HepG2 (cell line): ENCODE results near the gene ATG4B. TPM values are rescaled to one million over a fixed set of nuclear protein-coding genes. Genes with fewer than 3 reads are reported as not detected.
A peak's percentile ranks its signal among the peaks of the same experiment; 100 is the strongest.

ENCODE experiments used
- ARNTL ChIP-seq: sonication (generic); formaldehyde crosslinking; IDR thresholded peaks from 2 replicates; pipeline ENCODE4 v1.4.0; 2020; ENCODE audit warnings: mild to moderate bottlenecking, missing genetic modification reagents
- ERF ChIP-seq: IDR thresholded peaks from 2 replicates; pipeline ENCODE4 v1.6.1; 2018; ENCODE audit warnings: missing biosample characterization, missing genetic modification reagents
- HCFC1 ChIP-seq: fragments of 150-350 bp; IDR thresholded peaks from 2 replicates; pipeline ENCODE4 v1.6.1; 2014; ENCODE audit warnings: low read depth, low read length
- IRX3 ChIP-seq: sonication (generic); formaldehyde crosslinking; IDR thresholded peaks from 2 replicates; pipeline ENCODE4 v1.8.1; 2023; ENCODE audit warnings: mild to moderate bottlenecking, low read depth, missing genetic modification reagents, borderline replicate concordance
- MED1 ChIP-seq: sonication (generic); formaldehyde crosslinking; IDR thresholded peaks from 2 replicates; pipeline ENCODE4 v1.4.0; 2020; ENCODE audit warnings: missing genetic modification reagents
- MTF1 ChIP-seq: sonication (generic); formaldehyde crosslinking; IDR thresholded peaks from 2 replicates; pipeline ENCODE4 v1.5.0; 2020; ENCODE audit warnings: missing genetic modification reagents
- NRL ChIP-seq: sonication (generic); formaldehyde crosslinking; IDR thresholded peaks from 2 replicates; pipeline ENCODE4 v1.5.0; 2020; ENCODE audit warnings: missing genetic modification reagents, mild to moderate bottlenecking, moderate library complexity, borderline replicate concordance
- PHF8 ChIP-seq: sonication (generic); formaldehyde crosslinking; IDR thresholded peaks from 2 replicates; pipeline ENCODE4 v1.5.0; 2020; ENCODE audit warnings: missing genetic modification reagents
- TCF7L2 ChIP-seq: IDR thresholded peaks from 2 replicates; pipeline ENCODE4 v1.6.1; 2011; ENCODE audit warnings: mild to moderate bottlenecking, low read depth, low read length, moderate library complexity
- ZNF414 ChIP-seq: sonication (generic); formaldehyde crosslinking; IDR thresholded peaks from 2 replicates; pipeline ENCODE4 v1.5.0; 2020; ENCODE audit warnings: missing genetic modification reagents
- ZNF468 ChIP-seq: sonication (generic); formaldehyde crosslinking; IDR thresholded peaks from 2 replicates; pipeline ENCODE4 v1.8.0; 2022; ENCODE audit warnings: mild to moderate bottlenecking, moderate library complexity, missing genetic modification reagents
- ZNF674 ChIP-seq: sonication (generic); formaldehyde crosslinking; IDR thresholded peaks from 2 replicates; pipeline ENCODE4 v1.5.0; 2020; ENCODE audit warnings: low read depth, mild to moderate bottlenecking, missing genetic modification reagents
- ZNF841 ChIP-seq: sonication (generic); formaldehyde crosslinking; IDR thresholded peaks from 2 replicates; pipeline ENCODE4 v1.8.1; 2023; ENCODE audit warnings: missing genetic modification reagents, borderline replicate concordance
- ZNF883 ChIP-seq: sonication (generic); formaldehyde crosslinking; IDR thresholded peaks from 2 replicates; pipeline ENCODE4 v1.5.1; 2020; ENCODE audit warnings: mild to moderate bottlenecking, missing genetic modification reagents; ENCODE audit errors: not compliant biosample characterization
- polyA plus RNA-seq, 8 experiments: library from polyadenylated mRNA; depleted of rRNA in 3 of 8; stranded (reverse) in 7 of 8; unstranded in 1 of 8; fragments of >200 nt; fragmentation: Illumina TruSeq in 4 of 8; extraction: Trizol in 4 of 8; gene quantifications; 2 replicates each; pipeline versions ENCODE4 v1.2.1 to v1.2.3, GENCODE V29; 2011 to 2016; ENCODE audit warnings: low read depth in 4 of 8, missing spikeins in 1 of 8, mixed read lengths in 1 of 8; ENCODE audit not compliant: insufficient read depth in 1 of 8
- total RNA-seq, 5 experiments: library from RNA; depleted of rRNA; stranded (reverse); fragments of >200 nt; fragmentation: Illumina TruSeq; extraction: Trizol; gene quantifications; 2 replicates each; pipeline ENCODE4 v1.2.3, GENCODE V29; 2016; ENCODE audit warnings: low read depth in 1 of 5
- TF ChIP-seq, protein P1 (sequence below): sonication (generic); formaldehyde crosslinking; IDR thresholded peaks from 2 replicates; pipeline ENCODE4 v1.5.0; 2020; ENCODE audit warnings: missing genetic modification reagents
- TF ChIP-seq, protein P2 (sequence below), 2 experiments: fragments of 450-650 bp in 1 of 2; sonication (generic) in 1 of 2; formaldehyde crosslinking in 1 of 2; IDR thresholded peaks; 2 replicates each; pipeline versions ENCODE4 v1.6.1 to v1.8.0; 2016 to 2022; ENCODE audit warnings: antibody characterized with exemption in 1 of 2, mild to moderate bottlenecking in 1 of 2, missing genetic modification reagents in 1 of 2

Gene ATG4B
- total and polyA plus RNA-seq, 2 of the 13 experiments (the other 11 are each of a cell fraction or from before 2014, with no cell fraction given) = 95.5 to 239 TPM

- TF ChIP-seq, protein P1, sequence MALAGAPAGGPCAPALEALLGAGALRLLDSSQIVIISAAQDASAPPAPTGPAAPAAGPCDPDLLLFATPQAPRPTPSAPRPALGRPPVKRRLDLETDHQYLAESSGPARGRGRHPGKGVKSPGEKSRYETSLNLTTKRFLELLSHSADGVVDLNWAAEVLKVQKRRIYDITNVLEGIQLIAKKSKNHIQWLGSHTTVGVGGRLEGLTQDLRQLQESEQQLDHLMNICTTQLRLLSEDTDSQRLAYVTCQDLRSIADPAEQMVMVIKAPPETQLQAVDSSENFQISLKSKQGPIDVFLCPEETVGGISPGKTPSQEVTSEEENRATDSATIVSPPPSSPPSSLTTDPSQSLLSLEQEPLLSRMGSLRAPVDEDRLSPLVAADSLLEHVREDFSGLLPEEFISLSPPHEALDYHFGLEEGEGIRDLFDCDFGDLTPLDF (CRISPR knock-in tag) = peak; percentile 8; the same call in 1 of the 2 replicates
- TF ChIP-seq TCF7L2 (no peak), IRX3 (CRISPR knock-in tag) (peak; percentile 52), MTF1 (no peak), ARNTL (no peak; the same call in 1 of the 2 replicates), HCFC1 (no peak), ZNF468 (CRISPR knock-in tag) (0 out of 2 replicates have a peak, but pooled peaks have one; percentile 0), NRL (peak; percentile 45; the same call in 1 of the 2 replicates), ZNF674 (CRISPR knock-in tag) (peak; percentile 62; the same call in 1 of the 2 replicates), ERF (CRISPR knock-in tag) (0 out of 2 replicates have a peak, but pooled peaks have one; percentile 26), MED1 (CRISPR knock-in tag) (no peak), ZNF883 (peak; percentile 87), ZNF414 (CRISPR knock-in tag) (no peak), PHF8 (peak; percentile 68), ZNF841 (CRISPR knock-in tag) (no peak)
- TF ChIP-seq, protein P2, sequence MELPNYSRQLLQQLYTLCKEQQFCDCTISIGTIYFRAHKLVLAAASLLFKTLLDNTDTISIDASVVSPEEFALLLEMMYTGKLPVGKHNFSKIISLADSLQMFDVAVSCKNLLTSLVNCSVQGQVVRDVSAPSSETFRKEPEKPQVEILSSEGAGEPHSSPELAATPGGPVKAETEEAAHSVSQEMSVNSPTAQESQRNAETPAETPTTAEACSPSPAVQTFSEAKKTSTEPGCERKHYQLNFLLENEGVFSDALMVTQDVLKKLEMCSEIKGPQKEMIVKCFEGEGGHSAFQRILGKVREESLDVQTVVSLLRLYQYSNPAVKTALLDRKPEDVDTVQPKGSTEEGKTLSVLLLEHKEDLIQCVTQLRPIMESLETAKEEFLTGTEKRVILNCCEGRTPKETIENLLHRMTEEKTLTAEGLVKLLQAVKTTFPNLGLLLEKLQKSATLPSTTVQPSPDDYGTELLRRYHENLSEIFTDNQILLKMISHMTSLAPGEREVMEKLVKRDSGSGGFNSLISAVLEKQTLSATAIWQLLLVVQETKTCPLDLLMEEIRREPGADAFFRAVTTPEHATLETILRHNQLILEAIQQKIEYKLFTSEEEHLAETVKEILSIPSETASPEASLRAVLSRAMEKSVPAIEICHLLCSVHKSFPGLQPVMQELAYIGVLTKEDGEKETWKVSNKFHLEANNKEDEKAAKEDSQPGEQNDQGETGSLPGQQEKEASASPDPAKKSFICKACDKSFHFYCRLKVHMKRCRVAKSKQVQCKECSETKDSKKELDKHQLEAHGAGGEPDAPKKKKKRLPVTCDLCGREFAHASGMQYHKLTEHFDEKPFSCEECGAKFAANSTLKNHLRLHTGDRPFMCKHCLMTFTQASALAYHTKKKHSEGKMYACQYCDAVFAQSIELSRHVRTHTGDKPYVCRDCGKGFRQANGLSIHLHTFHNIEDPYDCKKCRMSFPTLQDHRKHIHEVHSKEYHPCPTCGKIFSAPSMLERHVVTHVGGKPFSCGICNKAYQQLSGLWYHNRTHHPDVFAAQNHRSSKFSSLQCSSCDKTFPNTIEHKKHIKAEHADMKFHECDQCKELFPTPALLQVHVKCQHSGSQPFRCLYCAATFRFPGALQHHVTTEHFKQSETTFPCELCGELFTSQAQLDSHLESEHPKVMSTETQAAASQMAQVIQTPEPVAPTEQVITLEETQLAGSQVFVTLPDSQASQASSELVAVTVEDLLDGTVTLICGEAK (IDR thresholded peaks at IDR 0.05) = no peak
- TF ChIP-seq, protein P2 (CRISPR knock-in tag; IDR thresholded peaks at IDR 0.05) = peak; percentile 63; the same call in 1 of the 2 replicates
Measured at GRCh38 chr2:241702155-241703031, 64.9 kb downstream of the ATG4B start (continued).
